Activated effector memory CD4-positive, alpha-beta T cell treated with anti-CD3 and anti-CD28 coated beads, Interleukin-2, amount 50 U/mL, for 16 hours (primary cell): Measurements from ENCODE around the gene ST3GAL4.
"Not testable (repeated sequence)": the region's sequence is repeated elsewhere in the genome, so short reads cannot be mapped to it uniquely, and the experiment has no call there.

ENCODE experiments used
- DNase-seq: peaks from one replicate; pipeline ENCODE4 v3.0.0-alpha.2; 2020

Gene ST3GAL4

DNA sequence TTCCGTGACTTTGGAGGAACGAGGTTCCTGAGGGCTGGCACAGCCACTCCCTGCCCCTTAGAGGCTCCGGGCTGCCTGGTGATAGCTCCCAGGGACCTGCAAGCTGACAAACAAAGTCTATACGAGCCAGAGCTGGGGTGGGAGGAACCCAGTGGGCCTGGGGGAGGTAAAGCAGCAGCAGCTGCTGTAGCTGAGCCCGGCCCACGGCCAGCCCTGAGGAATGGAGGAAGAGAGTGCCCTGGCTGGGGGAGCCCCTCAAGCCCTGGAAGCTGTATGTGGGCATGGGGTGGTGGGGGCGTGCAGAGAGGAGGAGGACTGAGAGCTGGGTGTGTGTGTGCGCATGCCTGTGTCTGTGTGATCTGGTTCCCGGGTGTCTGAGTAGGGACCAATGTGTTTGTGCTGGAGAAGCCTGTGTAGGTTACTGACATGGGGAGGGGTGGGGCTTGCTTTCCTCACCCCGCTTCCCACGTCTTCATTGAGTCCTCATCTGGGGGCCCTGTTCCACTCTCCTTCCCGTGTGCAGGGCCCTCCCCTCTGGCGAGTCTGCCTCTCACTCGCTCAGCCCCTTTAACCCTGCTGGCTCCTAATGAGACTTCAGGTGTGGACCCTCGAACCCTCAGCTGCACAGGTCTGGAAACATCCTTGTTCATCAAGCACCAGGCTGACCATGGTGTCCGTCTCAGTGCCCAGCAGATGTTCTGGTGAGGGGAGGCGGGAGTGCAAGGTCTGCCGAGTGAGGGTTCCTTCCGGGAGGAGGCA lies 10.8 kb downstream of the ST3GAL4 start:
- no peak for DNase-seq

DNA sequence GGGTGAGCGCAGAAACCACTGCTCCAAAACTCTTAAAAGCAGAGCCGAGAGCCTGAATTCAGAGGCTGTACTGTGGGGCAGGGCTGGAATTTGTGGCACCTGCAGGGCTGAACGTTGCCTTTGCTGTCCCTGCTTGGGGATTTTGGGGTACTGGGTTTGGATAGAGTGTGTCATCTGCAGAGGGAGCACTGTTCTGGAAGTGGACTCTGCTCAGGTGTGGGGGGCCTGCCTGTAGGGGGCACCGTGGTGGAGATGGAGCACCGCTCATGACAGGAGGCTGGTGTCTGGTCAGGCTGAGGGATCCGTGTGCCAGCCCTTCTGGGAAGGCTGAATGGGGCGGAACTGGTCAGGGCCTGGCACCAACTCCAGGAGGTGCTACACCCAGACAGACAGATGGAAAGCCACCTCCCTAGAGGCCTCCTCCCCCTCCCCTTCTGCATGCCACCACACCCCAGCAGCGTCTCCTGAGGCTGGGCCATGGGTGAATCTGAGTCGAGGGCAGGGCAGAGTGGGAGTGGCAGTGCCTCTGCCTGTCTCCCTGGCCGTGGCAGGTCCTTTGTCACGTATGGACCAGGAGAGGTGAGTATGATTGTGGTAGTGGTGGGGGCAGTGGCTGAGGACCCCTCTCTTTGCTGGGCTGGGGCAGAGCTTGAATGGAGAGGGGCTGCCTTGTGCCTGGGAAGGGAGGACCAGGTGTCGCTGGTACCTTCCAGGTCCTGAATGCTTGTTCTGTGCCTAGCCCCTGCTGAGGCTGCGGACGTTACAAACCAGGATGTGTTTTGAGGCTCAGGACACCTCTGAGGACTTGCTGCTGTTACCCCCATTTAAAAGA lies 11.6 kb downstream of the ST3GAL4 start:
- DNase-seq = not testable (repeated sequence)

DNA sequence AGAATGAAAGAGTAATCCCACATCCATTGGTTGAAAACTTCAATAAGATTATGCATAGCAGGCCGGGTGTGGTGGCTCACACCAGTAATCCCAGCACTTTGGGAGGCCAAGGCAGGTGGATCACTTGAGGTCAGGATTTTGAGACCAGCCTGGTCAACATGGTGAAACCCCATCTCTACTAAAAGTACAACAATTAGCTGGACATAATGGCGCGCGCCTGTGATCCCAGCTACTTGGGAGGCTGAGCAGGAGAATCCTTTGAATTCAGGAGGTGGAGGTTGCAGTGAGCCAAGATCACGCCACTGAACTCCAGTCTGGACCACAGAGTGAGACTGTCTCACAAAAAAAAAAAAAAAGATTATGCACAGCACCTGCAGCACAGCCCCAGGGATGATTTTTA lies 12.3 kb downstream of the ST3GAL4 start:
- not testable (repeated sequence) for DNase-seq

DNA sequence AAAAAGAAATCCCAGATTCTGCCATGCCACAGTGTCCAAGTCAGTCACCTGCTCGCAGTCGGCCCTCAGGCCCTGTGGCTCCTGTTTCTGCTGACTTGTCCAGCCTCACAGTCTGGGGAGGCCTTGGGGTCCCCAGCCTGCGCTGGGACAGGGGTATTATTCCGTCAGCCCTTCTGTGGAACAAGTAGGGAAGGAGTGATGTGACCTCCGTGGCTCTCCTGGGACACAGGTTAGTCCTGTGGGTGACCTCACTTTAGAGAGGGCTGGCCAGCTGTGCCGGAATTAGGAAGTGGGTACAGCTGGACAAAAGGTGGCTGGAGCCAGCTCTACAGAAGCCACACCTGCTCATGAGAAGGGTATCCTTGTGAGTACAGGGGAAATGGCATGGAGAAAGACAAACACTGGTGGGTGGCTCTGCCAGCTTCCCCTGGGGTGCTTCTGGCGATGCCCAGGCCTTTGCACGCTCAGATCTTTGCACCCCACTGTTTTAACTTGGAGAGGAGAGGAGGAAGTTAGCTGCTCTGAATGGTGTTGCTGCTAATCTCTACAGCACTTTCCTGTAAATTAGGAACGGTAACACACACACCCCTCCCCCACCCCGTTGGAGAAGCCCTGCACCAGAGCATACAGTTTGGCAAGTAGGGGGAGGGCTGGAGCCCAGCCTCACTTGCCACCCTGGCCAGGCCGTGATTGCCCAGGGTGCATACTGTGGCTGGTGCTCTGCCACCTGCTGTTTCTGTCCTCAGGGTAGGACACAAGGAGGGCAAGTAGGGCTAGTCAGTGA lies 13.0 kb downstream of the ST3GAL4 start:
- DNase-seq = not testable (repeated sequence)

DNA sequence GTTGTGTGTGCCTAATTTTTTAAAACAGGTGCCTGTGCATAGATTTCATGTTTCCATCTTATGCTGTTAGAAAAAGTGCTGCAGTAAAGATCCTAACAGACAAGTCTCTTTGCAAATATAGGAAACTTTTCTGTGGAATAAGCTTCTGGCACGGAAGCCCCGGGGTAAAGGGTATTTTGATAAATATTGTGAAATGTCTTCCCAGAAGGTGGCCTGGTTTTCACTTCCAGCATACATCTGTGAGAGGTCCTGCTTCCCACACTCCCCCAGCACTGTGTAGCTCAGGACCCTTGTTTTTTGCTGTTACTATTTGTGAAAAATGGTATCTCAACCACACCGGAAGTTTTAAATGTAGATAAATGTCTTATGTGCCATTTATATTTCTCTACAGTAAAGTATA lies 14.5 kb downstream of the ST3GAL4 start:
- no peak for DNase-seq

DNA sequence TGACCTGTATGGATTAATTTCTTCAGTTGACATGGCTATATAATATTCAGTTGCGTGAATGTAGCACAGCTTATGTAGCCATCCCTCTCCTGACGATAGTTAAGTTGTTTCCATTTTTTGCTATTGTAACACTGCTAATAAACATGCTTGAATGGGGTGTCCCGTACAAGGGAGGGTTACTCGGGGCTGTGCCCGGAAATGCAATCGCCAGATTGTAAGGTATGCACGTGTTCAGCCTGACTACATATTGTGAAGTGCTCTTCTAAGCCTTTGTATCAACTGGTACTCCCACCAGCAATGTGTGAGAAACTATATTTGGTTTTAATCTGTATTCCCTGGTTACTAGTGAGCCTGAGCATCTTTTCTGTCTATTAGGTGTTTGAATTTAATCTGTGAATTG lies 16.1 kb downstream of the ST3GAL4 start:
- no peak for DNase-seq

DNA sequence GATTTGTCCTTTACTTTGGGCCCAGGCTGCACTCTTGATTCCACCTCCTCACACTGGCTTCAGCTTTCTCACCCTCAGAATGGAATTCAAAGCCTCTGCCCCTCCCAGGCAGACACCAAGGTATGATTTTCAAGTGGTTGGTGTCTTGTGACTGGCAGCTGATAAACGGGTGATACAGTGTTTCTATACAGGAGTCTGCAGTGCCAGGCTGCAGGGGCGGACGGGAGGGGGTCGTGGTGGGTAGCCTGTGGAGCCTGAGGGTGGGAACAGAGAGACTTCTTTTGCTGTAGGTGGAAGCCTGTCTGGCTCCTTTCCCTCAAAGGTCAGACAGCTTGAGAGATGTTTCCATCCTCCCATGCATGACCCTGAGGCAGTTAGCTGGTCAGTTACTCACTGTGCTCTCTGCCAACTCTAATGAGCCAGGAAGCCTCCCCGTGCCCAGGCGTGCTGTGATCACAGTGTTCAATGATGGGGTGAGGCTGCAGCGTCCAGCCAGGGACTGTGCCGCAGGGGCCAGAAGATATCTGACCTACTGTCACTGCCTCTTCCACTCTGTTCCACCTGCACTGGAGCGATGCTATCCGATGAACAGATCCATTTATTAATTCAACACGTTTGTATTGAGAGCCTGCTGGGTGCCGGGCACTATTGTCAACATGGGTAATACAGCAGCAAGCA lies 18.0 kb downstream of the ST3GAL4 start:
- not testable (repeated sequence) for DNase-seq

DNA sequence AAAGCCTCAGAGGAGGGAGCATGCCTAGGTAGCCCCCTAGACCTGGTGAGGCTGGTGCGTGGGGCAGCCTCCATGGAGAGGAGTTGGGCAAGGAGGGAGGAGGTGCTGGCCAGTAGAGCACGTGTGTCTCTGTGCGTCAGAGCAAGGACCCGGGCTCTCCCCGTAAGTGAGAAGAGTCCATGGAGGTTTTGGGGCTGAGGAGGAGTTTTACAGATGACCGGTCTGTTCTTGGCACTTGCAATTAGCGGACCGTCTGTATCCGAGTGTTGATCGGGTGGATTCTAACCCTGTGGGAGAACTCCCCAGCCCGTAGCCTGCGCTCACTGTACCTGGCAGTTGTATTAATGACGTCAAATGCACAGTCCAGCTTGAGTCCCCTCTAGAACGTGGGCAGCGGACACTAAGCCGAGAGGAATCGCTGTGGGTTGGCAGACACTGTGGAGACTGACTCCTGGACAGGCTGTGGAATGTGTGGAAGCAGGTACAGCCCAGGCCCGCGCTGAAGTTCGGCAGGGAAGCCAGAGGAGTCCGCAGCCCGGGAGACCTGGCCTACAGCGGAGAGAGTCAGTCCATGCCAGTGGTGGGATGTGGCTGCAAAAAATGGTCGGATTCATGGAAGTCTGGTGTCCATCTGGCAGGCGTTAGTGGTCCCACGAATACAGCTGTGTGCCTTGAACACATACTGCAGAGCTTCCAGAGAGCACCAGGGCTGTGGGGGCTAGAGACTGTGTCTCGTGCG lies 19.2 kb downstream of the ST3GAL4 start:
- not testable (repeated sequence) for DNase-seq

DNA sequence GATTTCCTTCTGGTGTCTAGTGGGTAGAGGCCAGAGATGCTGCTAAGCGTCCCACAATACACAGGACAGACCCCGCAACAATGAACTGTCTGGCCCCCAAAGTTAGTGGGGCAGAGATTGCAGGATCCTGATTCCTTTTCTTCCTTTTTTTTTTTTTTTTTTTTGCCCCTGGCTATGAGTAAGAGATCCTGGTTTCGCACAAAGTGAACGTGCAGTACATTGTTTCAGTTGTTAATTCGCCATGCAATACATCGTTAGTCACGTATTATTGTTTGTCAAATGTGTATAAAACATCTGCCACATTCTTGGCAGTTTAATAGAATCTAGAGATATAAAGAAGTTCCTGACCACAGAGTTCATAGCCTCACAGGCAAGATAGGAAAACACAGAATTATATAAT lies 20.2 kb downstream of the ST3GAL4 start:
- DNase-seq = no peak

DNA sequence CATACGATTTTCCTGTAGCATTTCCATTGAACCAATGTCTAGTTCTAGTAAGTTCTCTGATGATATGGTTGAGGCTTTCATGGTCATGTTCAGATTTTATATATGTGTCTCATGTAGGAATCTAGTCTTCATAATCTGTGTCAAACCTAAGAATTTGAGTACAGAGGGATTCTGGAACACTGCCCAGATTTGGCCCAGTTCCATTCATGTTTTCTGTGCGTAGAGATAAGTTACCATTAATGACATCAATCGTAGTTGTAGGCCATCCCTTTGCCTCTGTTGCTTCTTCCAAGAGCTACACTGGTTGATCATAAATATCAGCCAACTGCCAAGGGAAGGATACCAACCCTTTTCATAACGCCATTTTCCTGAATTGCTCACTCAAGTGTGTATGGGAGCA lies 23.3 kb downstream of the ST3GAL4 start:
- DNase-seq = no peak

DNA sequence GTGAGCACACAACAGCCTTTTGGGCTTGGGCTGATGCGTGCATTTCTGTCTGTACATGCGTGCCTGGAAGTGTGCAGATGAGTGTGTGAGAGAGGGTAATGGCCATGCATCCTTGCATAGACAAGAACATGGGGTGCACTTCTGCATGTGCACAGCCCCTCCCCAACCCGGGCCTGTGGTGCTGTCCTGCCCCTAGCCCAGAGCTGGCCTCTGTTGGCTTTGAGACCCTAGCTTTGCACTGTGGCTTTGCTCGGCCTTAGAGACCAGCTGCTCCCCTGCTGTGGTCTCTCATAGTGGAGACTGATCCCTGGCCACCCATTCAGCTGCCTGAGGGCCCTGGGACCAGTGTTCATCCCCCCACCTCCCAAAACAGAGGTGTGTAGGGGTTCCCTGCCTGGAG lies 25.4 kb downstream of the ST3GAL4 start:
- DNase-seq = no peak

DNA sequence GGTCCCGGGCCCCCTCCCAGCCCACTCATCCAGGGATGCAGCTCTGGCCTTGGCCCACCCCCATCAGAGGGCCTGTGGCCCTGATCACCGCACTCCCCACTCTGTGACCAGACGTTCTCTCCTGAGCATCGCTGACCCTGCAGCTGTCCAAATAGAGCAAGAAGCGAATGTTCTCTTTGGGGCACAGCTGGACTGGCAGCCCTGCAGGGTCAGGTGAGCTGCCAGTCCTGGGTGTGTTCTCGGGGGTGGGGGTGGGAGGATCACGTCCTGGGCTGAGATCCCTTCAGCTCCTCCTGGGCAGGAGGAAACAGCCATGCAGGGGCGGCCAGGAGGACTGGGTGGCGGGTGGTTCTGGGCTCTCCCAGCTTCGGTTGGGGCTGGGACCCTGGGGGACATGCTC lies 26.5 kb downstream of the ST3GAL4 start:
- DNase-seq = not testable (repeated sequence)

DNA sequence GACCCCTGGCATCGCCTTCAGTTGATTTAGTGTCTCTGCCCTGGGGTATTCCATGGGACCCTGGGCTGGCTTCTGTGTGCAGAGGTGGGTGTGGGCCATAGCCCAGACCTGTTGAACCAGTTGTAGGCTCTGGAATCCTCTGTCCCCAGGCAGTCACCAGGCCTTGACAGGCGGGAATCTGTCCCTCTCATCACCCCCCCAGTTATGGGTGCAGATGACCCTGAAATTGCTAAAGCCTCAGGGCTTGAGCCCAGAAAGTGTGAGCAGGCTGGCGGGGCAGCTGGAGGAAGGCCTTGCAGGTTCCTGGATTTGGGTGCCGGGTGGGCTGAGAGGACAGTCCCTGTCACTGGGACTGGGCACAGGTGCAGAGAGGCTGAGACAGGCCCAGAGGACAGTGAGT lies 27.2 kb downstream of the ST3GAL4 start:
- DNase-seq = not testable (repeated sequence)

DNA sequence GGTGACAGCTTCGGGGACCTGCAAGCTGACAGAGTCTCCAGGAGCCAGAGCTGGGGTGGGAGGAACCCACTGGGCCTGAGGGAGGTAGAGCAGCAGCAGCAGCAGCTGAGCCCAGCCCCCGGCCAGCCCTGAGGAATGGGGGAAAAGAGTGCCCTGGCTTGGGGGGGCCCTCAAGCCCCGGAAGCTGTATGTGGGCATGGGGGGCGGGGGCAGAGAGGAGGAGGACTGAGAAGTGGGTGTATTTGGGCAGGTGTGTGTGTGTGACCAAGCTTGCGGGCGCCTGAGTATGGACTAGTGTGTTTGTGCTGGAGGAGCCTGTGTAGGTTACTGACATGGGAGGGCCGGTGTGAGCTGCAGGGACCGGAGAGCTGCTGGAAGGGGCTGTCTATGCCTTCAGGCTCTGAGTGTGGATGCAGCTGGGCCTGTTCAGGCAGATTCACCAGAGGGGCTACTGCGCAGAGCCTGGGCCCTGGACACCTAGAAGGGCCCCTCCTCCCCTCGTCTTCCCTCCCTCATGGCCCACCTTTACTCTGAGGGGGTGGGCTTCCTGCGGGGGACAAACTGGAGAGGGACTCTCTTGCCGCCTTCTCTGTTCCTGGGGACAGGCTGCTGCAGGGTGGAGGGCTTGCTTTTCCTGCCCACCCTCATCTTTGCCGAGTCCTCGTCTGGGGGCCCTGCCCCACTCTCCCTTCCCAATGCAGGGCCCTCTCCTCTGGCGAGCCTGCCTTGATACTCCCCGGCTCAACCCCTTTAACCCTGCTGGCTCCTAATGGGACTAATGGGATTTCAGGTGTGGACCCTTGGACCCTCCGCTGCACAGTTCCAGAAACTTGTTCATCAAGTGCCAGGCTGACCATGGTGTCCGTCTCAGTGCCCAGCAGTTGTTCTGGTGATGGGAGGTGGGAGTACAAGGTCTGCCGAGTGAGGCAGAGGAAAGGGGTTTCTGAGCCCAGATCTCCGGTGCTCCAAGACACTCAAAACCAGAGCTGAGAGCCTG lies 28.2 kb downstream of the ST3GAL4 start:
- DNase-seq = no peak

DNA sequence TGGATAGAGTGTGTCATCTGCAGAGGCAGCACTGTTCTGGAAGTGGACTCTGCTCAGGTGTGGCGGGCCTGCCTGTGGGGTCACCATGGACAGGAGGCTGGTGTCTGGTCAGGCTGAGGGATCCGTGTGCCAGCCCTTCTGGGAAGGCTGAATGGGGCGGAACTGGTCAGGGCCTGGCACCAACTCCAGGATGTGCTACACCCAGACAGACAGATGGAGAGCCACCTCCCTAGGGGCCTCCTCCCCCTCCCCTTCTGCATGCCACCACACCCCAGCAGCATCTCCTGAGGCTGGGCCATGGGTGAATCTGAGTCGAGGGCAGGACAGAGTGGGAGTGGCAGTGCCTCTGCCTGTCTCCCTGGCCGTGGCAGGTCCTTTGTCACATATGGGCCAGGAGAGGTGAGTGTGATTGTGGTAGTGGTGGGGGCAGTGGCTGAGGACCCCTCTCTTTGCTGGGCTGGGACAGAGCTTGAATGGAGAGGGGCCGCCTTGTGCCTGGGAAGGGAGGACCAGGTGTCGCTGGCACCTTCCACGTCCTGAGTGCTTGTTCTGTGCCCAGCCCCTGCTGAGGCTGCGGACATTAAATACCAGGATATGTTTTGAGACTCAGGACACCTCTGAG lies 29.1 kb downstream of the ST3GAL4 start:
- no peak for DNase-seq

DNA sequence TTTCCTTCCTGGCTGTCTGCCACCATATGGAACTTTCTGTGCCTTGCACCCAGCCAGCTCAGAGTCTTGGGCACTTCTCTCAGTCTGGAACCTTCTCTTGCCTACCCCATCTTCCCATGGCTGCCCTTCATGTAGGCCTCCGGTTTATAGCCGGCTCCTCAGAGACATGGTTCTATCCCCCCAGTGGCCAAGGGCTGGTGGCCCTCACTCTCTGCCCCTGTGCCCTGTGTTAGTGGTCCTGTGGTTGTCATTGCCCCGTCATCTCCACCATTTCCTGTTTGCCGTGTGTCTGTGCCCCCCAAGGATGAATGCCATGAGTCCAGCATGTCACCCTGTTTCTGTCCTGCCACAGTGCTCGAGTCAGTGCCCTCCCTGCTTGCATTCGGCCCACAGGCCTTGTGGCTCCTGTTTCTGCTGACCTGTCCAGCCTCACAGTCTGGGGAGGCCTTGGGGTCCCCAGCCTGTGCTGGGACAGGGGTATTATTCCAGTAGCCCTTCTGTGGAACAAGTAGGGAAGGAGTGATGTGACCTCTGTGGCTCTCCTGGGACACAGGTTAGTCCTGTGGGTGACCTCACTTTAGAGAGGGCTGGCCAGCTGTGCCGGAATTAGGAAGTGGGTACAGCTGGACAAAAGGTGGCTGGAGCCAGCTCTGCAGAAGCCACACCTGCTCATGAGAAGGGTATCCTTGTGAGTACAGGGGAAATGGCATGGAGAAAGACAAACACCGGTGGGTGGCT lies 30.7 kb downstream of the ST3GAL4 start:
- no peak for DNase-seq

DNA sequence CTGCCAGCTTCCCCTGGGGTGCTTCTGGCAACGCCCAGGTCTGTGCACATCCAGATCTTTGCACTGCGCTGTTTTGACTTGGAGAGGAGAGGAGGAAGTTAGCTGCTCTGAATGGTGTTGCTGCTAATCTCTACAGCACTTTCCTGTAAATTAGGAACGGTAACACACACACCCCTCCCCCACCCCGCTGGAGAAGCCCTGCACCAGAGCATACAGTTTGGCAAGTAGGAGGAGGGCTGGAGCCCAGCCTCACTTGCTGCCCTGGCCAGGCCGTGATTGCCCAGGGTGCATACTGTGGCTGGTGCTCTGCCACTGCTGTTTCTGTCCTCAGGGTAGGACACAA lies 31.2 kb downstream of the ST3GAL4 start:
- not testable (repeated sequence) for DNase-seq

DNA sequence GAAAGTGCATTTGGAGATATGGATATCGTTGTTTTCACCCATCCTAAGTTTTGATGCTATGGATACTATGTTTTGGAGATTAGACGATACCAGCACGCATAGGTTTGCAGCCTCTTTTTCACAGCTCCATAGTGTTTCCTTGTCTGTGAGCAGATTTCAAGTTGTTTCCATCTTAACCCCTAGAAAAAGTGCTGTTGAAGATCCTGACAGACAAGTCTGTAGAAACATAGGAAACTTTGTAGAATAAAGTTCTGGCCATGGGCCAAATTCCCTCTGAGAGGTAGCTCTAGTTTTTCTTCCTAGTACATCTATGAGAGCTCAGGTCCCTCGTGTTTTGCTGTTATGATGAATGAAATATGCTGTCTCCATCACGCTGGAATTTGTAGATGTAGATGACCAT lies 32.4 kb downstream of the ST3GAL4 start:
- DNase-seq = no peak

DNA sequence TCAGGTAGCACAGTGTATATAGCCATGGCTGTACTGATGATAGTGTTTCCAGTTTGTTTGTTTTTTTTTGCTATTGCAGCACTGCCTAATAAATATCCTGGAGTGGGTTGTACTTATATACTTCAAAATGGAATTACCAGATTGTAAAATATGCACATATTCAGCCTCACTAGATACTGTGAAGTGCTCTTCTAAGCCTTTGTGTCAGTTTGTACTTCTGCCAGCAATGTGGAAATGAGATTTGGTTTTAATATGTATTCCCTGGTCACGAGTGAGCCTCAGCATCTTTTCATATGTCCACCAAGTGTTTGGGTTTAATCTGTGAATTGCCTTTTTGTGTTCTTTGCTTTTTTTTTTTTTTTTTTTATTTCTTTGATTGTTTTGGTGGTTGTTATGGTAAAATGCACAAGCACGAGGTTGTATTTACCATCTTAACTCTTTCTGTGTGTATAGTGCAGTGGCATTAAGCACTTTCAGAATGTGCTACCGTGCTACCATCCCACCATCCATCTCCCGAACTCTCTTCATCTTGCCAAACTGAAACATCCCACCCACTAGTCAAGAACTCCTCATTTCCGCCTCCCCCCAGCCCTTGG lies 34.9 kb downstream of the ST3GAL4 start:
- no peak for DNase-seq
